Measurements from ENCODE around the gene COPE. TPM values are rescaled to one million over a fixed set of nuclear protein-coding genes. Genes with fewer than 3 reads are reported as not detected.
"Not testable (repeated sequence)": the region's sequence is repeated elsewhere in the genome, so short reads cannot be mapped to it uniquely, and the experiment has no call there.

COPE gene
- total RNA-seq, 1 experiment from 2014 or later: 253 TPM

DNA sequence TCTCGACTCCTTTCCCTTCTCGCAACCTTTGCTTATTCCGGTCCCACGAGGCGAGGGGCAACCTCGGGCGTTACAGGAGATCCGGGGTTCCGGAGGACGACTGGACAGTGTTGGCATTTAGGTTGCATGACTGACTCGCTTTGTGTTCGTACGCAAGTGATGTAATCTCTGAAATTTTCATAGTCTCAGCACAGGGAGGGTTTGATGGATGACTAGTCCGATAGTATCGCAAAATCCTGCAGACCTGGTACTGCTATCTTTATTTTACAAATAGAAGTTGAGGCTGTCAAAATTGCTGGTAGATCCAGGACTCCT lies 670 bp upstream of the COPE start:
- DNase-seq (ENCODE audit: low read depth, low spot score): no peak
- in situ Hi-C loops (cut with HindIII; ENCODE audit: low pct_unique_long_range_greater_than_20kb, low sequenced_read_pairs): no loop called here

DNA sequence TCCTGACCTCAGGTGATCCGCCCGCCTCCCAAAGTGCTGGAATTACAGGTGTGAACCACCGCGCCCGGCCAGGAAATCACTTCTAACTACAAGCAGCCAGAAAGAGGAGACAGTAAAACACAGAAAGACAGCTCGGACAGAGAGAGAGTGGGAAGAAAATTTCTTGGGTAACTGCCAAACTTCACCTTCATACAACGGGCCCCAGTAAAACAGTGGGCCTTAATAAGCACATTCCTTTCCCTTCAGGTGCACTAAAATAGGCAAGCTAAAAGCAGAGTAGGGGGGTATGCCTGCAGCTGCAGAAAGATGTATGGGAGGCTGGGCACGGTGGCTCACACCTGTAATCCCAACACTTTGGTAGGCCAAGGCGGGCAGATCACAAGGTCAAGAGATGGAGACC lies 1.6 kb downstream of the COPE start:
- DNase-seq (ENCODE audit: low read depth, low spot score); in situ Hi-C loops (cut with HindIII; ENCODE audit: low pct_unique_long_range_greater_than_20kb, low sequenced_read_pairs): not testable (repeated sequence)

DNA sequence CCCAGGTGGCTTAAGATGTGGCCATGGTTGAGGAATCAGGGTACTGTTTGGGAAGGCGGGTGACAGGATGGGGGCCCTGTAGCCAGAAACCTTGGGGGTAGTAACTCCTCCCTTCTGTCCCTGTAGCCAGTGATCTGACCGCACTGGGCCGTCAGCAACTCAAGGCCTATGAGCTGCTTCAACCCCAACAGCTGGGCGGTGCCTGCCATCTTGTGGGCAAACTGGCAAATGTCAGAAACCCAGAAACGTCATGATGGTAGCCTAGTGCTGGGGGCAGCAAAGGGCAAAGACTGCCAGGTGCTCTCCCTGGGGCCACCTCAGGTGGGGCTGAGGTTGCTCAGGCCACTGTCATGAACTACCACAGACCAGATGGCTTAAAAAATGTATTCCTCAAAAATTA lies 3.5 kb downstream of the COPE start:
- peak; percentile 73 for DNase-seq (ENCODE audit: low read depth, low spot score)
- in situ Hi-C loops (cut with HindIII; ENCODE audit: low pct_unique_long_range_greater_than_20kb, low sequenced_read_pairs): no loop called here

DNA sequence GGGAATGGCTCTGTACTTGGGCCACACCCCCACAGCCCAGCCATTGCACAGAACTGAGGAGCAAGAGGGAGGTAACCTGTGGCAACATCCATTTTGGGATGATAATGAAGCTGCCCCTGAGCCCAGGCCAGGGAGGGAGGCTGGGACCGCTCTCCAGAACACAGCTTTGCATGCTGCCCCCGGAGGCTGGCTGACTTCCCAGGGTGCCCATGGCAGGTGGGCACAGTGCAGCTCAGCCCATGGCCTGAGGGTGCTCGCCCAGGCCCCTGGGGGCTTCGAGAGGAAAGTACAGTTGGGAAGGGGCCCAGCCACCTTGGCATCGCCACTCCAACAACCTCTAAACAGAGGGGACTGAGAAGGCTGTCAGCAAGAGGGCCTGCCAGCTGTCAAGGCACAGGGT lies 5.7 kb downstream of the COPE start:
- in situ Hi-C loops (cut with HindIII; ENCODE audit: low pct_unique_long_range_greater_than_20kb, low sequenced_read_pairs): no loop called here

DNA sequence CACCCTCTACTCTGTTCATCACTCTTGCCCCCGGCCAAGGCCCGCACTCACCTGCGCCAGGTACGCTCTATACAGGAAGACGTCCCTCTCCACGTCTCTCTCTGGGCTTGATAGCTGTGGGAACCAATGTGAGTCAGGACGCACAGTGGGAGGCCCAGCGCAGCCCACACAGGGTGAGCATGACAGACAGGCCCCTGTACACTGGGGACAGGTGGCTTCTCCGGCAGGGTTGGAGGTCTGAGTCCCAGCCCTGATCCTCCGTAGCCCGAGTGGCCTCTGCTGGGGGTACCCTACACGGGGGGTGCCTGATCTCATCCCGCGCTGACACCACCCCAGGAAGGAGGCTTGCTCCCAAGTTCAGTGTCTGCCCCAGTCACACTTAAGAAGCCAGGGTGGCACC lies 6.3 kb downstream of the COPE start:
- in situ Hi-C loops (cut with HindIII; ENCODE audit: low pct_unique_long_range_greater_than_20kb, low sequenced_read_pairs): no loop called here
- DNase-seq (ENCODE audit: low read depth, low spot score): no peak

More for the DNA sequence above, 5.7 kb downstream of the COPE start:
- no peak for DNase-seq (ENCODE audit: low read depth, low spot score)

DNA sequence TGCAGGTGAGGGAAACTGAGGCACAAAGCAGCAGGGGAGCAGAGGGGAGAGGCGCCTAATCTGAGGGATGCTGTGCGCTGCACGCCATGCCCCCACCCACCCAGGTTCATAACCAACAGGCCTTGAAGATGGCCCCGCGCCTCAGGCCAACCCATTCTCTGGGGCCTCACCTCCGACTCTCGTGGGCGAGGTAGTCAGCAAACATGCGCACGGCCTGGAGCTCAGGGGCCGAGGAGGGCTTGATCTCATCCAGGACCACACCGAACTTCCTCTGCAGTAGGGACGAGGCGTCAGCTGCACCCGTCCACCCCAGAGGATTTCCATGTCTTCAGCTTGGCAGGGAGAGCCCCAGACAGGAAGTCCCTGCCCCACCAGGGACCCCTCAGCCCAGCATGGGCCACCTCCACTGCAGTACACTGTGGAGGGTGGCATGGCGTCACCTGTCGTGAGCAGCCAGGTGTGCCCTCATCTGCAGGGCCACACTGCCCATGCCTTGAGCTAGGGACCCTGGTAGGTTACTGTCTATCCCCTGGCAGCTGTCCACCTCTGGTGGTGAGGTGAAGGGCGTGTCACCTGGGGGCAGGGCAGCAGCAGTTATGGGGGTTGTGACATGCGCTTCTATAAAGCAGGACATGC lies 8.3 kb downstream of the COPE start:
- DNase-seq (ENCODE audit: low read depth, low spot score): no peak
- in situ Hi-C loops (cut with HindIII; ENCODE audit: low pct_unique_long_range_greater_than_20kb, low sequenced_read_pairs): no loop called here

DNA sequence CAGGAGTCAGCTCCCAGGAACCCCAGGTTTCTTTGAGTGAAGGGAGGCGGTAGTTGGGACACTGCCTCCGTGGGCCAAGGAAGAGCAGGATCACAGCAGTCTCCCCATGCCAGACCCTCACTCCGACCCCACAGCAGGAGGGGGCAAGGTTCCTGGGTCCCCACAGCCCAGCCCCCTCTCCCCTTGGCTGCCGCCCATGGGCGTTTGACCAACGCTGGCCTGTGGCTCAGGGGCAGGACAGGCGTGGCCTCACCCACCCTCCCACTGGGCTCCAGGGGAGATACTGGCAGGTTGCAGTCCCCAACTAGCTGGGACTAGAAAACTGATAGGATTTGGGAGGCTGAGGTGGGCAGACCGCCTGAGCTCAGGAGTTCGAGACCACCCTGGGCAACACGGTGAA lies 9.2 kb downstream of the COPE start:
- no peak for DNase-seq (ENCODE audit: low read depth, low spot score)
- in situ Hi-C loops (cut with HindIII; ENCODE audit: low pct_unique_long_range_greater_than_20kb, low sequenced_read_pairs): no loop called here

DNA sequence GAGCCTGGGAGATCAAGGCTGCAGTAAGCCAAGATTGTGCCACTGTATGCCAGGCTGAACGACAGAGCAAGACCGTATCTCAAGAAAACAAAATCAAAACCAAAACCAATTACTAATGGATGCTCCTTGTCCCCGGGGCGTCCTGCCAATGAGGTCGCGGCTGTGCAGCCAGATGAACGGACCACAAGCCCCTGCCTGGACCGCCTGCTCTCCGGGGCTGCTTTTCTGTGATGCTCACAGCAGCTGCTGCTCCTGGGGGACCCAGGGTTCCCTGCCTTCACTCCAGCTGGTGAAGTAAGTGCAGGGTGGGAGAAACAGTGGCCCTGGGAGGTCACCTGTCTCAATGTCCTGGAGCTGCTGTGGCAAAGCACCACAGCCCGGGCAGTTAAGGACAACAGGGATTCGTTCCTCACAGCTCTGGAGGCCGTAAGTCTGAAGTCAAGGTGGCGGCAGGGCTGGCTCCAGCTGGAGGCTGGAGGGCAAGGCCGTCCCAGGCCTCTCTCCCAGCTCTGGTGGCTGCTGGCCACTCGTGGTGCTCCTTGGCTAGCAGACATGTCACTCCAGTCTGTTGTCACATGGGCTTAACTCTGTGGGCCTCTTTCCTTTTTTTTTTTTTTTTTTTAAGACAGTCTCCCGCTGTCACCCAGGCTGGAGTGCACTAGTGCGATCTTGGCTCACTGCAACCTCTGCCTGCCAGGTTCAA lies 10.1 kb downstream of the COPE start:
- DNase-seq (ENCODE audit: low read depth, low spot score): no peak
- in situ Hi-C loops (cut with HindIII; ENCODE audit: low pct_unique_long_range_greater_than_20kb, low sequenced_read_pairs): no loop called here

DNA sequence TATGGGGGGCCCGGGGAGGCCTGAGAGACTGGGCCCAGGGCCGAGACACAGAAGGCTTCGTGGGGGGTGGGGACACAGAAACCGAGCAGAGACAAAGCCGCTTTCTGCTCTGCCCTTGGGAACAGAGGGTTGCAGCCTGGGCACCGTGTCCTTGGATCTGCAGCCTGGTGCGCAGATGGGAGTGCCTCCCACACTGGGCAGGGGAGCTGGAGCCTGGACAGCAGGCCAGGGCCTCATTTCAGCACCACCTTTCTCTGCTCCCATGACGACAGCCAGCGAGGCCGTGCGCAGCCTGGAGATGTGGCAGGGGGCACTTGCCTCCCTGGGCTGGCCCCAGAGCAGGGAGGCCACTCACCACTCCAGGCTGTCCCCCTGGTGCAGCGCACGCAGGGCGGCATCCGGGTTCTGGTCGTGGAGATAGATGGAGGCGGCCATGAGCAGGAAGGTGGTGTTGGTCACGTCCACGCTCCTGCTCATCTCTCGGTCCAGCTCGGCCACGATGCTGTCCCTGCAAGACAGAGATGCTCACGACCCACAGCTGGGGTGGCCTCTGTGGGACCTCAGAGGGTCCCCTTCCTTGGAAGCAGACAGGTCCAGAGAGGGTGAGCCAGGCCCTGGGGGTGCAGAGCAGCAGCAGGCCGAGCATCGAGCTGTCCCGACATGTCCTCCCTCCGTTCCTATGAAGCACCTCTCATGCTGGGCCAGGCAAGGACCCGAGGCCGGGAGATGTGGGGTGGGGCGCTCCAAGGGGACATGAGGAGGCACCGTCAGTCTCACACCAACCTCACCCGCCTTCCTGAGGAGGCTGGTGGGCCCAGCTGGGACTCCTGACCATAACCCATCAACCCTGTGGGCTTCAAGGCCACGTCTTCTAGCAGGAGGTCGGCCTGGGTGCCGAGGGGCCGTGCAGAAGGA lies 12.3 kb downstream of the COPE start:
- no peak for DNase-seq (ENCODE audit: low read depth, low spot score)
- in situ Hi-C loops (cut with HindIII; ENCODE audit: low pct_unique_long_range_greater_than_20kb, low sequenced_read_pairs): no loop called here

DNA sequence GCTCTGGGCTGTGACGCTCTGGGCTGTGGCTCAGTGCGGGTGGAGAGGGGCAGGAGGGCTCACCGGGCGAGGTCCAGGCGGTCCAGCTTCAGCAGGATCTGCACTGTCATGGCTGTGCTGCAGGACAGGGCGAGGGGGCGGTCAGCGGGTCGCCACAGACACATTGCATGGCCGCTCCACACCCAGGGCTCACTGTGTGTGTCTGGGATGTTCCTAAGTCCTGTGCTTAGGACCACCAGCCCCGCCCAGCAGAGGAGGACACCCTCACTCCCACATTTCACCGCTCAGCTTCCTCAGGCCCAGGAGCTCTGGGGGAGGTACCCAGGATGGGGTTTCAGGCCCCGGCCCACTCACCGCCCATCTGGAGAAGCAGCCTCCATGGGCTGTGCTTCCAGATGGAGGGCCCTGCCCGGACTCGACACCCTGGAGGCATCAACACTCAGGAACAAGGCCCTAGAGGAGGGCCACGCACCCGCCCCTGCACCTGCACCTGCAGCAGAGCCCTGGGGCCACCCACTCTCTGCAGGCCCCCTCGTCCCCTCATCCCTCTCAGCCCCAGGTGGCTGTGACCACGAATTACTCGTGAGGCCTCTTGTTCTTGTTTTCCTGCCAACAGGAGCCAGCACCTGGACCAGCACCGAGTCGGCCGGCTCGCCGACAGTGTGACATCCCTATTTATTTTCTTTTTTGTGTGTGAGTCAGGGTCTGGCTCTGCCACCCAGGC lies 13.5 kb downstream of the COPE start:
- in situ Hi-C loops (cut with HindIII; ENCODE audit: low pct_unique_long_range_greater_than_20kb, low sequenced_read_pairs): no loop called here
- no peak for DNase-seq (ENCODE audit: low read depth, low spot score)

DNA sequence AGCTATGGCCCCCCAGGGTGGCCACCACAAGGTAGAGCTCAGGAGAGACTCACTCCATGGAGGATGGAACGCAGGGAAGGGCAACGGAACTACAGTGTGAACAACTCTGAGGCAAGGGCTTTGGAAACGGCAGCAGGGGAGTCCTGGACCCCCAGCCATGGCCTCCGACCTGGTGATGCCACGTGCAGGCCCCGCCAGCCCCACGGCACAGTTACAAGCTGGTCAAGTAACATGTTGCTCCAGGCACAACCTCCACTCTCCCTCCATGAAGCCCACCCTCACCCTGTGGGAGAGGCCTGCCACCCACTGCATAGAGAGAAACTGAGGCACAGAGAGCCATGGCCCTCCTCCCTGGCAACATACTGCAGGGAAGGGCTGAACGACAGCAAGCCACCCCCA lies 14.1 kb downstream of the COPE start:
- no peak for DNase-seq (ENCODE audit: low read depth, low spot score)
- in situ Hi-C loops (cut with HindIII; ENCODE audit: low pct_unique_long_range_greater_than_20kb, low sequenced_read_pairs): no loop called here

DNA sequence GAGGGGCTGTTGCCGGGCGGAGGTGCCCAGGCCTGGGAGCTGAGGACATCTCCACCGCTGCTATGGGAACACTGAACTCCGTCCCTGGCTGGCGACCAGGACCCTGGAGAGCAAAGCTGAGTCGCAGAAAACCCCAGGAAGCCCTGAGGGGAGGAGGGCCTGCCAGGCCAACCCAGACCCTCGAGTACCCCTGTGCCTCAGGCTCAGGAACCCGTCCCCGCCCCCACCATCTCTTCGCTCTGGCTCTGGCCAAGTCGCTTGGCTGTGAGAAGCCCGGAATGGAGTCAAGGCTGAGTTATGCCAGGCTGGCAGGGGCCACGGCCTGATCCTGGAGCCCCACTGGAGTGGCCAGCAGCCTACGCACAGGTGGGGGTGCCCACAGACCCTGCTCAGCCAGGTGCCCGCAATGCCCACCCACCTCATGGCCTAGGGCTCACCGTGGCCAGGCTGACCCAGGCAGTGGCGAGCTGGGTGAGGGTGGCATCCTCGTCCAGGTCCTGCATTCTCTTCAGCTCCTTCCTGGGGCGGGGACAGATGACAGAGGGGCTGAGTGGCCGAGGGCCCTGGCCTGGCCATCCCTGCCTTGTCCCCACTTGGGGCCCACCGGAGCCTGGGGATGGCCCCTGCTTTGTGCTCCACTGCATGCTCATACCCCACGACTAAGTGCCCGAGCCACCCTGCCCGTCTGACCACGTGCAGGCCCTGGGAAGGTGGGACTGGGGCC lies 14.7 kb downstream of the COPE start:
- in situ Hi-C loops (cut with HindIII; ENCODE audit: low pct_unique_long_range_greater_than_20kb, low sequenced_read_pairs): no loop called here
- DNase-seq (ENCODE audit: low read depth, low spot score): no peak

DNA sequence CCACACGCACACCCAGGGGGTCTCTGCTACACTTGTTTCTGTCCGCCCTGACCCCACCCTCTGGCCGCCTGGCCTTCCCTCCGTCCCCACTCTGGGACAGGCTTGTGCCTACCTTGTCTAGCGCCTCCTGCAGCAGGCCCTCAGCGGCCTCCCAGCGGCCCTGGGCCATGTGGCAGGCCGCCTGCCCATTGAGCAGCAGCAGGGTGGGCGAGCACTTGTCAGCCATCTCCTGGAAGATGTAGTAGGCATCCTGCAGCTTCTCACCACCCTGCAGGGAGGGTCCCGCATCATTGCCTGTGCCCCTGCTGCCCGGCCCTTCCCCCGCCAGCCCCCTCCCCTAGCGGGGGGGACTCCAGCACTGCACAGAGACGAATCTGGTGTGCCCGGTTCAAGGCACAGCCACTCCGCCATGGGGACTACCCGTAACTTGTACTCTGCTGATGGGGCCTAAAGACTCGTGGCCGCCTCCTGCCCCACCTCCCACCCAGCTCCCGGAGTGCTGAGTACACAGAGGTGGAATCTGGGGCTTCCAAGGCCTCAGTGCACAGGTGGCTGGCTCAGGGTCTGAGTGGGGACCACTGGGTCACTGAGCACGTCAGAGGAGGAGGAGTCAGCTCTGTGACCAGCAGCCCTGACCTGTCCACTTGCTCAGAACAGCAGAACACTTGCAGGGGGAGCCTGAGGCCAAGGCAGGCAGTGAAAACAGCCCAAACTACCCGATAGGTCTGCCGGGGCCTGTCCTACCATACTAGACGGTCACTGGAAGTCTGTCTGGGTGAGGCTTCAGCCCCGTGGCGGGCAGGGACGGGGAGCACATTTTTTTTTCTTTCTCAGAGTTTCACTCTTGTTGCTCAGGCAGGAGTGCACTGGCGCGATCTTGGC lies 15.8 kb downstream of the COPE start:
- in situ Hi-C loops (cut with HindIII; ENCODE audit: low pct_unique_long_range_greater_than_20kb, low sequenced_read_pairs): no loop called here
- no peak for DNase-seq (ENCODE audit: low read depth, low spot score)

DNA sequence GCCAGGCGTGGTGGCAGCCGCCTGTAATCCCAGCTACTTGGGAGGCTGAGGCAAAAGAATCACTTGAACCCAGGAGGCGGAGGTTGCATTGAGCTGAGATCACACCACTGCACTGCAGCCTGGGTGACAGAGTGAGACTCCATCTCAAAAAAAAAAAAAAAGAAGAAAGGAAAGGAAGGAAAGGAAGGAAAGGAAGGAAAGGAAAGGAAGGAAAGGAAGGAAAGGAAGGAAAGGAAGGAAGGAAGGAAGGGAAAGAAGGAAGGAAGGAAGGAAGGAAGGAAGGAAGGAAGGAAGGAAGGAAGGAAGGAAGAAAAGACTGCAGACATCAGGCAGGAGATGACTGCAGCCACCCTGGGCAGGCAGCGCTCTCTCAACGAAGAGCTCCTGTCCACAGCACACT lies 16.7 kb downstream of the COPE start:
- in situ Hi-C loops (cut with HindIII; ENCODE audit: low pct_unique_long_range_greater_than_20kb, low sequenced_read_pairs): not testable (repeated sequence)

DNA sequence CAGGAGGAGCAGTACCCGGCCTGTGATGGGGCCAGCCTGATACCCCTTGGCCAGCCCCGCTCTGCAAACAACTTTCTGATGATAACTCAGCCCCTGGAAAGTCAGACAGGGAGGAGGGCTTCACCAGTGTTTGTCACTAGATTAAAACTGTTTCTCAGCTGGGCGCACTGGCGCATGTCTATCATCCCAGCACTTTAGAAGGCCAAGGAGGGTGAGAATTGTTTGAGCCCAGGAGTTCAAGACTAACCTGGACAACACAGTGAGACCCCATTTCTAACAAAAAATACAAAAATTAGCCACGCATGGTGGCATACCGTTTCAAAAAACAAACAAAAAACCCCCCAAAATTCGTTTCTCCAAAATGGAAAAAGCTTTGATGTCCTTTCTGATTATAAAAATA lies 17.7 kb downstream of the COPE start:
- no peak for DNase-seq (ENCODE audit: low read depth, low spot score)
- in situ Hi-C loops (cut with HindIII; ENCODE audit: low pct_unique_long_range_greater_than_20kb, low sequenced_read_pairs): no loop called here

More for the DNA sequence above, 16.7 kb downstream of the COPE start:
- not testable (repeated sequence) for DNase-seq (ENCODE audit: low read depth, low spot score)

DNA sequence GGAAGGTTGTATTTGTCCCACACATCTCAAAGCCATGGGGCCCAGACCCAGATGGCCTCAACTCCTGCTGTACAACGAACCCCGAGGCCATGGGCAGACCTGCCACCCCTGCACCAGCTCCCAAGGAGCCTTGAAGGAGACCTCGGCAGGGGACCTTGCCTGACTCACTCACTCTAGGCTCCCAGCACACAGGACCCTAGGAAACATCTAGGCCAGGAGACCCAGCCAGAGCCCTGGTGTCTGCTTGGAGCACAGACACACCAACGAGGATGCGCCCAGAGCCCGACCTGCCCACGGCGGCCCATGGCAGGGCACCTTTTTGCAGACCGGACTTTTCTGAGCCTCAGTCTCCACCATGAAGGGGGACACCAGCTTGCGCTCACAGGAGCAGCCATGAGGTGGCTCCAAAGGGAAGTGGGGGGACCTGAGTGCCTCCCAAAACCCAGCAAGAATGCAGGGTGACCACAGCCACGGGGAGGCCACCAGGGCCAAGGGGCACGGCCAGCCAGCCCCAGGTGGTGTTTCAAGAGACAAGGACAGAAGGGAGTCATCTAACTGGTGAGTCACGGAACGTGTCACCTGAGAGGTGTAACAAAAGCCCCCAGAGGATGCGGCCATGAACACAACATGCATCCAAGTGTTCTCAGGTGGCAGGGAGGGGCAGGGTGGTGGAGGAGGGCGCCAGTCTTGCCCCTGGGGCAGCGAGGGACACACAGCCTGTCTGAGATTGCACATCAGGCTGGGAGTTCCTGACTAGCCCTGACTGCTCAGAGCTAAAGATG lies 18.3 kb downstream of the COPE start:
- DNase-seq (ENCODE audit: low read depth, low spot score): no peak
- in situ Hi-C loops (cut with HindIII; ENCODE audit: low pct_unique_long_range_greater_than_20kb, low sequenced_read_pairs): no loop called here

All from SK-MEL-5 (cell line).